GM18508 (cell line): ENCODE results near the gene KRT9.
"Not testable (repeated sequence)": the region's sequence is repeated elsewhere in the genome, so short reads cannot be mapped to it uniquely, and the experiment has no call there.

Experiments
- ATAC-seq: cut with Tn5 transposase; IDR thresholded peaks from one replicate; pipeline ENCODE4 v1.9.1; 2021; ENCODE audit warnings: moderate number of reproducible peaks; ENCODE audit not compliant: insufficient read depth, unreplicated experiment

KRT9 gene

DNA sequence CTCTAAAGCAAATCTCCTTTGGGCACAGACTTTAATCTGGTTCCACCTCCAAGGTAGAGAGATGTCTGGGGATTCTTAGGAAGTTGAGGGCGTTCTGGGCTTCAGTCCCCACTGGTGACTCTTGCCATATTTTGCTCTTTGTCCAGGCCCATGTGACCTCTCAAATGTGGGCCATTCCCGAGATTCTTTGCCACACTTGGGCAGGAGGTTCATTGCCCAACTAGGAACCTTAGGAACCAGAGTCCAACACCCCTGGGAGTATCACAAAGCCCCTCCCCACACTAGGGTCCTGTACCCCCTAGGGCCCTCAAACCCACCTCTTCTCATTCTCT lies 8.4 kb upstream of the KRT9 start:
- no peak for ATAC-seq

DNA sequence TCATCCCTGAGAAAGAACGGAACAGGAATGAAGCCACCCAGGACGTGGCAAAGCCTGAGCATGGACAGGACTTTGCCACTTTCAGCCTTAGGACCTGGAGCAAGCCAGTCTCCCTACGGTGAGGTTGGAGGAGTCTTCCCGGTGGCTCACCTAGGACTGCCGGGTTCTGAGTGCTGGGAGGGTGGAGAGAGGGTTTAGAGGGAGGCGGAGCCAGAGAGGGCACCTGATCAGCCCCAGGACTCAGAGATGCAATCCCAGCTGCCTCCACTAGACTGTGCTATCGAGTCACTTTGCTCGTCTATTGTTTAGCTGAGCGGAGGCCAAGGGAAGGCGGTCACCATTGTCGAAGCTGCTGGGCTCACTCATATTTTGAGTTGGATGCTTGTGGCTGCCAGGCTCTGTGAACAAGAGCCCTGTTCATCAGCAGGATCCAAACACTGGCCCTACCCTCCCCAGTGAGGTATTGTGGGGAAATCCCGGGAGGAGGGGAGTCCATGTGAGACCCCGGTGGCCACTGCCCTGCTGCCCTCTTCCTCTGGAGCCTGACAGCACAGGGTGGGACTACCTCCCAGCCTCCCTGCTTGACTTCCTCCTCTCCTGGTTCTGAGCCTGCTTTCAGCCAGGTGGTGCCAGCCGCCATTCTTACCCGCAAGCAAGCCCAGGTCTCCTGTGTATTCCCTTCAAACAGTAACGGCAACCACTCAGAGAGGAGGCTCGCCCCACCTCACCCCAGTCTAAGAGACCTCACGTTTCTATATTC lies 7.8 kb upstream of the KRT9 start:
- no peak for ATAC-seq

- no peak for ATAC-seq
Measured at GRCh38 chr17:41578971-41579370, 7.1 kb upstream of the KRT9 start.

- no peak for ATAC-seq
Measured at GRCh38 chr17:41578538-41578937, 6.7 kb upstream of the KRT9 start.

GRCh38 chr17:41576740-41577139 lies 4.9 kb upstream of the KRT9 start:
- ATAC-seq = not testable (repeated sequence)

DNA sequence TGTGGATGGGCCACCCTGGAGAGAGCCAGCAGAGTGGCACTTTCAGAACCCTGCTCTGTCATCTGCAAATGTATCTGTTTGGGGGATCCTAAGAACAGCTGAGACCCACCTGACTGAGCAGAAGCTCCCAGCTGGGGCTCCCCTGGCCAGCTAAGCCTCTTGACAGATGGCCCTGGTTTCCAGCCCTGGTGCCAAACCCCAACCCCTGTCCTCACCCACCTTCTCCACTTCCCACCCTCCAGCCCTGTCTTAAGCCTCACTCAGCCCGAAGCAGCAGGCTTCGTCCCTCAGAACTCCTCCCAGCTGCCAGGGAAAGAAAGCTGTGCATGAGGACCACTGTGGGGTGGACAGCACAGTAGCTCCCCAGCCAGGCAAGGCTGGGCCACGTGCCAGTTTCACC lies 3.5 kb upstream of the KRT9 start:
- ATAC-seq = no peak

- no peak for ATAC-seq
Measured at GRCh38 chr17:41567317-41567716, 4.5 kb downstream of the KRT9 start.

DNA sequence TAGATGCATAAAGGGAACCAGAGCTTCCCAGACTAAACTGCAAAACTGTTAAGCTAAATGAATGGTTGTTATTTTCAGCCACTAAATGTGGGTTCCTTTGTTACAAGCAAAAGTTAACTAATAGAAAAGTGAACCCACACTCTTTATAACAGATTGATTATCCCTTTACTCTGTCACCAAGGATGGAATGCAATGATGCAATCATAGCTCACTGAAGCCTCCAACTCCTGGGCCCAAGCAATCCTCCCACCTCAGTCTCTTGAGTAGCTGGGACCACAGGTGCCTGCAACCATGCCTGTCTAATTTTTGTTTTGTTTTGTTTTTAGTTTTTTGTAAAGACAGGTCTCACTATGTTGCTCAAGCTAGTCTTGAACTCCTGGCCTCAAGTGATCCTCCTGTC lies 6.5 kb downstream of the KRT9 start:
- no peak for ATAC-seq

- ATAC-seq = no peak
Measured at GRCh38 chr17:41563607-41564170, 8.2 kb downstream of the KRT9 start.

DNA sequence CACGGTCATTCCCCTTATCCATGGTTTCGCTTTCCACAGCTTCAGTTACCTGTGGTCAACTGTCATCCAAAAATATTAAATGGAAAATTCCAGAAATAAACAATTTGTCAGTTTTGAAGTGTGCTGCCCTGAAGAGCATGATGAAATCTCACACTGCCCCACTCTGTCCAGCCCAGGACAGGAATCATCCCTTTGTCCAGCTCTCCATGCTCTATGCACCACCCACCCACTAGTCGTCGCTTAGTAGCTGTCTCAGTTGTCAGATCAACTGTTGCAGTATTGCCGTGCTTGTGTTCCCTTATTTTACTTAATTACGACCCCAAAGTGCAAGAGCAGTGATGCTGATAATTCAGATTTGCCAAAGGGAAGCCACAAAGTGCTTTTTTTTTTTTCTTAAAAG lies 10.3 kb downstream of the KRT9 start:
- no peak for ATAC-seq

DNA sequence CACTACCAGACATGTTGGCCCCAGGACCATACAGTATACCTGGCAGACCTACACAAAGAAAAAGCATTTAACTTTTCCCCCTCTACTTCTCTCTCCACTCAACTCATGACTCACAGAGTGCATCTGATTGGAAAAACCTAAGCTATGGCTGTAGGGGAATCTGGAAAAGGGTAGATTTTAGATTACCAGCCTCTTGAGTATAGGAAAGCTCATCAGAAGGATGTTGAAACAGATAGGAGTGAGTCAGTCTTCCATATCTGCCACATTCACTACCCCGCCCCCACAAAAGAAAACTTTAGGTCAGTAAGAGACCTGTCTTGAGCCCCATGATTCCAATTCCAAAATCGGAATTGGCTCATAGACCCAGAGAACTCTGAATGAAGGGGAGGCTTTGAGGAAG lies 12.3 kb downstream of the KRT9 start:
- ATAC-seq = no peak

GRCh38 chr17:41556931-41557330 lies 14.9 kb downstream of the KRT9 start:
- ATAC-seq = no peak

DNA sequence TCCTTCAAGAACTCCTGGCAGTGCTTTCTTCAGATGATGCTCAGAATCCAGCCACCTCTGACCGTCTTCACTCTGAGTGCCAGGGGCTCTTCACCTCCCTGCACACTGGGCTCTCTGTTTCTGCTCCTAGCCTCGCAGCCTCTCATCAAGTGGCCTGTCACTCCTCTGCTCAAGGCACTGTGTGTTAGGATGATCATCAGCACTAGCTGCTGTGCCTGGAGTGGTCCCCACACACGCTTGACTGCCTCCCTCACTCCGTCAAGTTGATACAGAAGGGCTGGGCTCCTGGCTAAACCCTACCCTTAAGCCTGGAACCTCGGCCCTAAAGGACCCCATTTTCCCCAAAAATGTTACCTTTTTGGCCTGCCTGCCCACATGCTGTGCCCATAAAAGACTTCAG lies 15.6 kb downstream of the KRT9 start:
- ATAC-seq = no peak

DNA sequence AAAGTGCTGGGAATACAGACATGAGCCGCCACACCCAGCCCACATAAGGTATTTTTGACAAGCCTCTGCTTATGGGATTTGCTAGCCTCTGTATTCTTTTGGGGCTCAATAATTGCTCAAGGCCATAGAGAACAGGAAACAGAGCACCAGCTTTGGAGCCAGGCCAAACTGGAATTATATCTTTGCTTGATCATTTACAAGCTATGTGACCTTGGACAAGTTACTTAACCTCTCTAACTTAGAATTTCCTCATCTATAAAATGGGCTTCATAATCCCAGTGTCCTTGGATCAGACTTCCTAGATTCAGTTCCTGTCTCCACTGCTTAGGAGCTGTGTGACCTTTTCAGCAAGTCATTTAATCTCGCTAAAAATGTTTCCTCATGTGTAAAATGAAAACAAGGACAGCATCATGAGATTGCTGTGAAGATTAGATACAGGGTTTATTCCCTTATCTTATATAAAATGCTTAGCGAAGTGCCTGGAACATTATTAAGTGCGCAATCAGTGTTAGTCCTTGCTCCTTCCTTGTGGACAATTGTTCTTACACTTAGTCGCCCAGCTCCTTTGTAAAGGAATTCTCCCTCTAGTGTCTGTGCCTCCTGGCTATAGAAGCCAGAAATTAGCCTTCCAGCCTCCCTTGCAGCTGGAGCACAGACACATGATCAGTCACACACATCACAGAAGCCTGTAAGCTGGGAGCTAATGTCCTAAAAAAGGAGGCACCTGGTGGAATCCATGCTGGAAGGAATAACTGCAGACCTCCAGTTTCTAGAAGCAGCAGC lies 16.6 kb downstream of the KRT9 start:
- ATAC-seq = no peak

DNA sequence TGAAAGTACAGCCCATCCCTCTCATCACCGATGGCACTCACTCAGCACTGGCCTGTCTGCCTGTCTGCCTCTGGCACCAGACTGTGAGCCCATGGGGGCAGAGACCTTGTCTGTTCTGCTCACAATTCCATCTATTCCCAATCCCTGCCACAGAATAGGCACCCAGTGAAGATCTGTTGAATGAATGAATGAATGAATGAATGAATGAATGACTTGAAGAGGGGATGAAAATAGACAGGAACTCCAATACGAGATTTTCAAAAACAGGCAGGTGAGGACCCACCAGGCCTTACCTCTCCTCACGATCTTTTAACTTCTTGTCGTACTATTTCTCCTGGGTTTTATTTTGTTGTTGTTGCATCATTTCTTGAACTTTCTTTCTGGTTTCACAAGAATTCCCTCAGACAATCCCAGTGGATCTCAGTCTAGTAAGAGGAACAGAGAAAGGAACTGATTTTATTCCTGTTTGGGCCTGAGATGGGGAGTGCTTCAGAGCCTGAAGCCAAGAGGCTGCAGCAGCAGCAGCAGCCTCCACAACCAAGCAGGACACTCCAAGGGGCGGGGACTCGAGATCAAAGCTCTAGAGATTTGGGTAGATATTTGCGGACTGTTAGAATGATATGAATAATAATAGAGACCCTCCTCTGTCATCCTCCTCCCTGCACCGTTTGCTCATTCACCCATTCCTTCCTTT lies 17.7 kb downstream of the KRT9 start:
- no peak for ATAC-seq

- ATAC-seq = no peak
Measured at GRCh38 chr17:41553176-41553575, 18.7 kb downstream of the KRT9 start.

DNA sequence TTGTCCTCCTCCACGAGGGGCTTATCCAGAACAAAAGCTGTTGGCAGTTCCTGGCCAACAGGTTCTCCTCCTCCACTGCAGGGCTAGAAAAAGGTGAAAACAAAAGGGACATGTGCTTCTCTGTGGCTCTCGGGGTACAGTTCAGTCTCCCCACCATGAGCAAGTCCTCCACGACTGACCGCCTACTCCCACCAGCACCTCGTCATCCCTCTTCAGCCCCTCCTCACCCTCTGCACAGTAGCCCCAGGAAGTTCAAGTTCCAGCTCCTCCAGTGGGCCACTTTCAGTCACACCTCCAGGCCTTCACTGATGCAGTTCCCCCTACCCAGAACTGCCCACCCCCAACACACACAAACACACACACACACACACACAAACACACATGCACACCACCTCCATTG lies 19.4 kb downstream of the KRT9 start:
- ATAC-seq = no peak

DNA sequence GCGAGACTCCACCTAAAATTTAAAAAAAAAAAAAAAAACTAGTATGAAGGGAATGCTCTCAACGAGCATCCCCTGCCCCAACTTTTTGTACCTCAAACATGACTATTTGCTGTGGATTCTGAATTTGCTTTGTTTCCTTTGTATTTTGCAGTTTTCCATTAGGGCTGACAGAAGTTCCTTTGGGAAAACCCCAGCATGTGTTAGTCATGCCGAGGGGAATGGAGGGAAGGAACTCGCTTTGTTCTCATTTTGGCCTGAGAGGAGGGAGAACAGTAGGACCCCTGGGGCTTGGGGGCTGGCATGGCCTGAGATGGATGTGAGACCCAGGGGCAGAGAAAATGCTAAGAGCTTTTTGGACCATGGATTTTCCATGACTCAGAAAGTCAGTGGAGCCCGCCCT lies 20.5 kb downstream of the KRT9 start:
- ATAC-seq = no peak

- no peak for ATAC-seq
Measured at GRCh38 chr17:41549596-41550039, 22.2 kb downstream of the KRT9 start.

DNA sequence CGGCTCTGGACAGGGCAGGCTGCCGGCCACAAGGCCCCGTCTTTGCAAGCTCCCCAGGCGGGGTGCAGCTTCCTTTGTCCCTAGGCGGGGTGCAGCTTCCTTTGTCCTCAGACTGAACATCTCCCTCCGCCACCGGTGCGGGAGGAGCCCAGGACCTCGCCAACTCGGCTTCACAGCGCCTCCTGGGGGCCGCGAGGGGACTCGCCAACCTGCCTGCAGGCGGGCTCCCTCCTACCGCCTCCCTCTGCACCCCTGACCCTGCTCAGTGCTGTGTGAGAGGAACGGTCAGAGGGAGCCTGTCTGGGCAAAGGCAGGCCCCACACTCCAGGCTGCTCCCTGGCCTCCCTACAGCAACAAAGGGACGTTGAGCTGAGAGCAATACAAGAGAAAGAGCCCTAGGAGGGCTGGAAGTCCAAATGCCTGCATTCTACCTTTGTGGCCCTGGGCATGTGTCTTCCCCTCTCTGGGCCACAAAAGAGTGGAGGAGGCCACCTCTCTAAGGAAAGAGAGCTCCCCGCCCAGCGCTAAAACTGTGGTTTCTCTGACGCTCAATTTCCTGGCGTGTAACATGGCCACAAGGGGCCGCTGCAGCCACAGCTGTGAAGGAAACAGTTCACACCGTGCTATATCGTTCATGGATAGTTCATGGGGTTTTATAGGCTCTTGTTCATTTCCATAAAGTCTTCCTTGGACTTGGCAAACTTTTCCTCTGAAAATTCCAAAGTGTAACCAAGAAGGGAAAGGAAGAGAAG lies 22.8 kb downstream of the KRT9 start:
- no peak for ATAC-seq
